Hematopoietic multipotent progenitor cell (in vitro differentiated cells): ENCODE measurements around the gene TADA1. TPM values are rescaled to one million over a fixed set of nuclear protein-coding genes. Genes with fewer than 3 reads are reported as not detected.

Experiments
- total RNA-seq: library from RNA; depleted of rRNA; stranded (reverse); fragments of >200 nt; gene quantifications from one replicate; pipeline ENCODE4 v1.2.3, GENCODE V29; 2012

TADA1 gene
- total RNA-seq, 1 donor, result 14.3 TPM

Other genes starting within 250 kb of the TADA1 start
- 24.5 TPM for gene POGK, start 36.8 kb downstream of the TADA1 start, total RNA-seq
- 0.27 TPM for gene ILDR2, start 99.3 kb upstream of the TADA1 start, total RNA-seq
- gene MAEL, start 113.0 kb upstream of the TADA1 start, total RNA-seq, result not detected
- gene GPA33, start 214.1 kb upstream of the TADA1 start, total RNA-seq, result 3.5 TPM
- gene STYXL2, start 217.8 kb upstream of the TADA1 start, total RNA-seq, result 0.27 TPM